Central memory CD8-positive, alpha-beta T cell (primary cell): ENCODE data around the gene PSPN.
A peak's percentile ranks its signal among the peaks of the same experiment; 100 is the strongest.

Experiments used
- ATAC-seq: fragments of 150-1000 bp; cut with Tn5 transposase; replicated peaks from 2 replicates; pipeline ENCODE4 v1.10.0; 2022; ENCODE audit warnings: mild to moderate bottlenecking, moderate FRiP score, moderate number of reproducible peaks; ENCODE audit not compliant: poor library complexity, severe bottlenecking; ENCODE audit errors: extremely low read depth
- DNase-seq, 2 donors: peaks; one replicate each; pipeline ENCODE4 v3.0.0; 2021; ENCODE audit warnings: low spot score in 2 of 2
- H3K27ac Mint-ChIP-seq: one replicate; pipeline ENCODE4 v1.8.0; 2022; ENCODE audit warnings: low read depth, mild to moderate bottlenecking, moderate library complexity, mixed read lengths
- H3K27me3 Mint-ChIP-seq: one replicate; pipeline ENCODE4 v1.8.0; 2022; ENCODE audit warnings: mixed read lengths
- H3K36me3 Mint-ChIP-seq: one replicate; pipeline ENCODE4 v1.8.0; 2022; ENCODE audit warnings: mild to moderate bottlenecking, moderate library complexity, mixed read lengths; ENCODE audit not compliant: insufficient read depth
- H3K4me1 Mint-ChIP-seq: one replicate; pipeline ENCODE4 v1.8.0; 2022; ENCODE audit warnings: mixed read lengths
- H3K4me3 Mint-ChIP-seq: one replicate; pipeline ENCODE4 v1.8.0; 2022; ENCODE audit warnings: mild to moderate bottlenecking, moderate library complexity, mixed read lengths
- H3K9me3 Mint-ChIP-seq: one replicate; pipeline ENCODE4 v1.8.0; 2022; ENCODE audit warnings: mixed read lengths

The PSPN gene

DNA sequence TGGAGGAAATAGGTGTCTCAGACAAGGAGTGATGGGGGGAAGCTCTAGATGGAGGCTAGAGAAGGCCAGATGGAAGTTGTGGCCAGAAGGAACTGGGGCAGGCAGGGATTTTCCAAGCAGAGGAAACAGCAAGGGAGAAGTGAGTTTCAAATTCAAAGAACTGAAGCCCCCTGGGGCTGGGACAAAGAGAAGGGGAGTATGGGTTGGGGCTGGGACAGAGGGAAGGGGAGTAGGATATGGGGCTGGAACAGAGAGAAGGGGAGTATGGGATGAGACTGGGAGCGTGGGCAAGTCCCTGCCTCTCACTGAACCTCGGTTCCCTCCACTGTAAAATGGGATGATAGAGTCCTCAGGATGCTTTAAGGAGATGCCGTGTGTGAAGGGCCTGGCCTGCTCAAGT, 19.1 kb upstream of the PSPN start:
- ATAC-seq = no peak
- peak overlapping the region; percentile 81 for H3K4me3 Mint-ChIP-seq

GRCh38 chr19:6393983-6394412, 18.3 kb upstream of the PSPN start:
- Mint-ChIP-seq H3K4me3 (peak overlapping the region; percentile 81), H3K4me1 (peaks cover 29% of the 10 kb centered on the region), H3K9me3 (no peaks in the 10 kb centered on the region), H3K27me3 (no peaks in the 10 kb centered on the region), H3K27ac (peak overlapping the region; percentile 95), H3K36me3 (peaks cover 33% of the 10 kb centered on the region)
- no peak for DNase-seq
- ATAC-seq = no peak

More for the DNA sequence above, 19.1 kb upstream of the PSPN start:
- Mint-ChIP-seq H3K9me3 (no peaks in the 10 kb centered on the region), H3K27ac (peak overlapping the region; percentile 95), H3K27me3 (no peaks in the 10 kb centered on the region), H3K36me3 (peaks cover 29% of the 10 kb centered on the region), H3K4me1 (peaks cover 29% of the 10 kb centered on the region)
- DNase-seq = no peak

DNA sequence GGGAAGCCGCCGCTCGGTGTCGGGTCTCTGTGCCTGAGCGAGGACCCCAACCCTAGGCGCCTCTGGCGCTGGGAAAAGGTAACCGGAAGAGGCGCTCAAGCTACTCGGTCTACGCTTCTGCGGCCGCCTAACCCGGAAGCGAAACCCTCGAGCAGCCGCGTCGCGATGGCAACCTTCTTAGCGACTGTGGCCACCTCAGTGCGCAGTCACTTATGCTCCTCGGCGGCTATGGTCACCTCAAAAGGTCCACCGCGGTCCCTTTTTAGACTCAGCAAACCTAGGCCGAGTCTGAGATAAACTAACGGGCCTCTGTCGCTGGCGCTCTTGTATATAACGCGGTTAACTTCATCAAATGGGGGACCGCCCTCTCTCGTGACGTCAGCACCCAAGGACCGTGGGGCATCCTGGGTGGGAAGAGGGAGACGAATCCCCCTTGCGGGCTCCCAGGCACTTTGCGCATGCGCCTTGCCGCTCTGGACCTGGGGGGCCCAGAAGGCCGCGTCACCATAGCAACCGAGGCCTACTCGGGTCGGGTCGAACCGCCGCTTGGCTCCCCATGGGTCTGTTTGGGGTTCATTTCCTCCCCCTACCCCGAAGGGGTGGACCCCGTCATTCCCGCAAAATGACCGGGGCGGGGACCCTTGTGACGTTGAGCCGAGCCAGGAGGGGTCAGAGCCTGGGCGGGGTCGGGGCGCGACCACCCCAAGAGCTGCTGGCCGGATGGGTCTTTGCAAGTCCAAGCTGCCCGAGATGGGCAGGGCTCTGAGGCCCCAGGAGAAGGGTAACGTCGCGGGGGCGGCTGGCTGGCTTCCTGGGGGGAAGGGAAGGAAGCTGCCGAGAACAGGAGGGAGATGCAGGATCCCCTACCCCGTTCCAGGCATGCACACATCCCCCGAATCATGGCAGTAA, 17.6 kb upstream of the PSPN start, which contains the start of gene GTF2F1:
Gene GTF2F1, minus strand, starts transcription at position 91 of the 909 bp plus-strand sequence. CDS start 169 bp downstream, outside the sequence.
- Mint-ChIP-seq H3K9me3 (no peaks in the 10 kb centered on the region), H3K36me3 (peaks cover 40% of the 10 kb centered on the region), H3K27me3 (no peaks in the 10 kb centered on the region), H3K4me3 (peak within 1 kb of the TSS; percentile 81), H3K4me1 (peaks cover 29% of the 10 kb centered on the region), H3K27ac (peak within 1 kb of the TSS; percentile 95)
- ATAC-seq (peak; percentile 90), DNase-seq (peak; percentile 83 to 91)

DNA sequence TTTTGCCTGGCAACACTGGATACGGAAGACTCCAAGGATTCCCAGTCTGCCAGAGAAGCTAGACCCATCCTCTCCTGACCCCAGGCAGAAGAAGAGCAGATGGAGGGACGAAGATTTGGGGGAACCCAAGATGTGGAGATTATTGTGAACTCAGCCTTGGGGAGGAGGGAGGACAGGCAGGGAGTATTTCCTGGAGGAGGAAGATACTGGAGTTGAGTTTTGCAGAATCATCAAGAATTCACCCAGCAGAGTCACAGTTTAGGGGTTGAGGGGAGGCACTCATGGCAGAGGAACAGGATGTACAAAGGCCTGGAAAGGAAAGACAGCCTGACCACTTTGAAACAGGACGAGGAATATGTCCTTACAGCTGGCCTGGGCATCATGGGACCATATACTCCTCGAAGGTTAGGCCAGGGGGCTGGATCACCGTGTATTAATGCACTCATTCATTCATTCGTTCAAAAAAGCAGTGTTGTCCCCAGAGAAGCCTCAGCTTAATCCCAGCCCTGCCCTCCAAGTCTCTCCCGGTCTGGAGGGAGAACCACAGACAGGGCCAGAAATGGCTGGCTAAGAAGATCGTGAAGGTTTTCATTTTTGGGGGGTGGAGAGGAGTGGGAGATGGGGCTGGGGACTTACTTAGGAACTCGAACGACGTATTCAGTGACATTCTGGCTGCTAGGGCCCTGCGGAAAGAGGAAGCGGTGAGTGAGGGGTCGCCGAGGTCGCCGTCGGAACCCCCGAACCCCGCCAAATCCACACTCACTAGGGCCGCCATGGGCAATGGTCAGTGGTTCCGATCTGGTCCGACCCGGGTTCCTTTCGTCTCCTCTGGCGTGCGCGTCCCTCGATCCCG, 16.7 kb upstream of the PSPN start:
- H3K36me3 Mint-ChIP-seq = peaks cover 46% of the 10 kb centered on the region
- no peaks in the 10 kb centered on the region for H3K9me3 Mint-ChIP-seq
- DNase-seq (no peak), ATAC-seq (no peak)
- peaks cover 29% of the 10 kb centered on the region for H3K4me1 Mint-ChIP-seq
- H3K27me3 Mint-ChIP-seq = no peaks in the 10 kb centered on the region
- H3K4me3 Mint-ChIP-seq = peak overlapping the region; percentile 81
- peak overlapping the region; percentile 95 for H3K27ac Mint-ChIP-seq

GRCh38 chr19:6387372-6387771, 11.6 kb upstream of the PSPN start:
- peaks cover 15% of the 10 kb centered on the region for H3K4me1 Mint-ChIP-seq
- no peak for ATAC-seq
- no peak overlapping the region for H3K27ac Mint-ChIP-seq
- peaks cover 69% of the 10 kb centered on the region for H3K36me3 Mint-ChIP-seq
- no peaks in the 10 kb centered on the region for H3K27me3 Mint-ChIP-seq
- DNase-seq = no peak
- H3K9me3 Mint-ChIP-seq = no peaks in the 10 kb centered on the region
- H3K4me3 Mint-ChIP-seq = no peak overlapping the region

- no peak overlapping the region for H3K27ac Mint-ChIP-seq
- H3K4me3 Mint-ChIP-seq = no peak overlapping the region
- DNase-seq = no peak
- H3K9me3 Mint-ChIP-seq = no peaks in the 10 kb centered on the region
- no peaks in the 10 kb centered on the region for H3K27me3 Mint-ChIP-seq
- no peaks in the 10 kb centered on the region for H3K4me1 Mint-ChIP-seq
- H3K36me3 Mint-ChIP-seq = peaks cover 70% of the 10 kb centered on the region
- no peak for ATAC-seq
These were observed 8.6 kb upstream of the PSPN start for GRCh38 chr19:6384381-6384780.

- Mint-ChIP-seq H3K27me3 (no peaks in the 10 kb centered on the region), H3K9me3 (no peaks in the 10 kb centered on the region), H3K36me3 (peaks cover 65% of the 10 kb centered on the region), H3K4me1 (no peaks in the 10 kb centered on the region), H3K27ac (peak overlapping the region; percentile 67), H3K4me3 (no peak overlapping the region)
- no peak for DNase-seq
- ATAC-seq = no peak
These were observed 7.5 kb upstream of the PSPN start for GRCh38 chr19:6383188-6383587.

GRCh38 chr19:6381030-6381750, 5.5 kb upstream of the PSPN start:
- peaks cover 55% of the 10 kb centered on the region for H3K36me3 Mint-ChIP-seq
- no peaks in the 10 kb centered on the region for H3K27me3 Mint-ChIP-seq
- H3K4me1 Mint-ChIP-seq = no peaks in the 10 kb centered on the region
- ATAC-seq (no peak), DNase-seq (no peak)
- H3K9me3 Mint-ChIP-seq = no peaks in the 10 kb centered on the region
- no peak overlapping the region for H3K4me3 Mint-ChIP-seq
- no peak overlapping the region for H3K27ac Mint-ChIP-seq

- no peak overlapping the region for H3K27ac Mint-ChIP-seq
- no peak for ATAC-seq
- no peaks in the 10 kb centered on the region for H3K4me1 Mint-ChIP-seq
- no peak overlapping the region for H3K4me3 Mint-ChIP-seq
- DNase-seq = no peak
- peaks cover 42% of the 10 kb centered on the region for H3K36me3 Mint-ChIP-seq
- no peaks in the 10 kb centered on the region for H3K9me3 Mint-ChIP-seq
- no peaks in the 10 kb centered on the region for H3K27me3 Mint-ChIP-seq
These were observed 4.0 kb upstream of the PSPN start for GRCh38 chr19:6379744-6380143.

- no peak overlapping the region for H3K4me3 Mint-ChIP-seq
- no peak overlapping the region for H3K27ac Mint-ChIP-seq
- no peaks in the 10 kb centered on the region for H3K9me3 Mint-ChIP-seq
- DNase-seq (no peak), ATAC-seq (no peak)
- peaks cover 35% of the 10 kb centered on the region for H3K36me3 Mint-ChIP-seq
- H3K27me3 Mint-ChIP-seq = no peaks in the 10 kb centered on the region
- peaks cover 5% of the 10 kb centered on the region for H3K4me1 Mint-ChIP-seq
These were observed 2.8 kb upstream of the PSPN start for GRCh38 chr19:6378486-6378885.

DNA sequence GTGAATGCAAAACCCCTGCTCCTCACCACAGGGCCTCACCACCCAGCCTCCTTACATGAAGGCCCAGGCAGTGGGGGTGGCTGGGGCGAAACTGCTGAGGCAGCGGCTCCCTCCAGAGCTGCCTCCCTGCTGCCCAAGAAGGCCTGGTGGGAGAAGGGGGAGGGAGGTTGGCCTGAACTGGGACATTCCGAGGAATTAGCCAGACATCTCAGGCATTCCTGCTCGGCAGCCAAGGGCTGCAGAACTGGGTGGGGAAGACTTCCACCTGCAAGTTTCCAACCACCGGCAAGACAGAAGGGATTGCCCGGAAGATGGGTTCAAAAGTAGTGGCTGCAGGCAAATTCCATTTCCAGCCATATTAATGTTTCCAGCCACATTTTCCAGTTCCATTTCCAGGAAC, 2.3 kb upstream of the PSPN start:
- H3K27ac Mint-ChIP-seq = no peak overlapping the region
- ATAC-seq (no peak), DNase-seq (no peak)
- H3K9me3 Mint-ChIP-seq = no peaks in the 10 kb centered on the region
- peaks cover 7% of the 10 kb centered on the region for H3K4me1 Mint-ChIP-seq
- H3K4me3 Mint-ChIP-seq = no peak overlapping the region
- peaks cover 32% of the 10 kb centered on the region for H3K36me3 Mint-ChIP-seq
- no peaks in the 10 kb centered on the region for H3K27me3 Mint-ChIP-seq

- ATAC-seq (no peak), DNase-seq (no peak)
- H3K4me3 Mint-ChIP-seq = no peak overlapping the region
- no peak overlapping the region for H3K27ac Mint-ChIP-seq
- peaks cover 26% of the 10 kb centered on the region for H3K36me3 Mint-ChIP-seq
- H3K27me3 Mint-ChIP-seq = no peaks in the 10 kb centered on the region
- no peaks in the 10 kb centered on the region for H3K9me3 Mint-ChIP-seq
- peaks cover 14% of the 10 kb centered on the region for H3K4me1 Mint-ChIP-seq
These were observed 918 bp upstream of the PSPN start for GRCh38 chr19:6376512-6377190.
